SH-SY5Y (cell line): ENCODE results near the gene BAZ1A.

ENCODE experiments used
- GATA2 ChIP-seq: IDR thresholded peaks from 2 replicates; pipeline ENCODE4 v1.6.1; 2011; ENCODE audit warnings: mild to moderate bottlenecking, low read depth, low read length
- GATA3 ChIP-seq: IDR thresholded peaks from 2 replicates; pipeline ENCODE4 v1.6.1; 2011; ENCODE audit warnings: low read depth, mild to moderate bottlenecking, low read length, moderate library complexity

- TF ChIP-seq GATA3: no peak
- TF ChIP-seq GATA2: no peak
Observed at GRCh38 chr14:34912966-34913365, 37.8 kb upstream of the BAZ1A start.
